Dermis blood vessel endothelial cell (primary cell): ENCODE data around the gene CHN1. TPM values are rescaled to one million over a fixed set of nuclear protein-coding genes. Genes with fewer than 3 reads are reported as not detected.

Experiments used
- DNase-seq: peaks from one replicate; pipeline ENCODE4 v3.0.0; 2010
- total RNA-seq: library from RNA; depleted of rRNA; stranded (reverse); fragments of >200 nt; gene quantifications from 2 replicates; pipeline ENCODE4 v1.2.3, GENCODE V29; 2014

Gene CHN1
- total RNA-seq, 1 donor from 2014 or later: 18.5 TPM

DNA sequence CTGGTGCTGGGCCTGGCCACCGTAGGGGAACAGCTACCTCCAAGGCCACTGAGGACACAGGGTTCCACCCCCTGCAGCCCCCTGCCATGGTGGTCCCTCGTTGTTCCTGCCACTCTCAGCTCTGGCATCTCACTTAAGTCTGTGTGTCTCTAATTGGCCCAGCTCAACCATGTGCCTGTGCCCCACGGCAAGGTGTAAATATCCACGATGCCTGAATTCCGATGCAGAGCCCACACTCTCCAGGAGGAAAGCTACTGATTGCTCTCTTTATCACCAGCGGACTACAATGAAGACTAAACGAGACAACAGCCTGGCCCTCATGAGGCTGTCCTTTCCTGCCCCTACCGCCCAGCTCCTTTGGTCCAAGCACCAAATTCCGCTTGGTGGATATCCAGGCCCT, 223.9 kb downstream of the CHN1 start:
- DNase-seq: no peak

DNA sequence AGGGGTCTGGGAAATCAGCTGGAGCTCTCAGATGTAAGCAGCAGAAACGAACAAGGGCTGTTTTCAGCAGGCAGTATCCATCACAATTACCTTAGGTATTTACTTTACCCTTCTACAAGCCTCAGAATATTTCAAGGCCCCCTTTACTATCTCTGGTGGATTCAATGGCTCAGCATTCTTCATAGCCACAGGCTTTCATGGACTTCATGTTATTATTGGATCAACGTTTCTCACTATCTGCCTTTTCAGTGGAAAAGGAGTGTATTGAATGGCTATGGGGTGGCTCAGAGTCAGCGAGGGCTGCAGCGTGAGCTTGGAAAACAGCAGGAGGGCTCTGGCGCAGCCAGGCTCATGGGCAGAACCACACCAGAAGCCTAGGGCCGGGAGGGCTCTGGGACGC, 224.3 kb downstream of the CHN1 start:
- DNase-seq: no peak

DNA sequence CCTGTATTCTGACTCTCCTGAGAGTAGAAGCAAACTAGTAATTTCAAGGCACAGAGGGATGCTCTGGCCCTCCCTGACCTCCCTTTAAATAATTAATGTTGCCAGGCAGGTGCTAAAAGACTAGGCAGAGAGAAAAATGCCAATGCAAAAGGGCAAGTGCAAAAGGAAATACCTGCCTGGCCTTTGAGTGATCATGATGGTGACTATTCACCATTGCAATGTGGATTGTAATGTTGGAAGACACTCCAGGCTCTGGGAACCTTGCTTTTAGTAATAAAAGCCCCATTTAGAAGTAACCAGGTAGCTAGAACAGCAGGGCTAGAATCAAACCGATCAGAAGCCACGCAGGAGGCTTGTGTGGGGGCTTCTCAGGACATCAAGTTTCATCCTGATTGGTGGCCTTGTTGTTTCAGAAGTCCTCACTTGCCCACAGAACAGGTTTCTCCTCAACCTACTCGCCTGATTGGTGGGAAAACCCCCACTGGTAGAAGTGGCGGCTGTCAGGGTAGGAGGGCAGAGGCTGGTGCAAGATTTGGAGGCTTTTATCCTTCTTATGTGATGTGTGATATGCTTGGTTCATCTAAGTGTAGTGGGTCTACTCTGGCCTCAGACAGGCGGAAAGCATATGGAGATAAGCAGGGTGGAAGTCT, 224.9 kb downstream of the CHN1 start:
- no peak for DNase-seq

DNA sequence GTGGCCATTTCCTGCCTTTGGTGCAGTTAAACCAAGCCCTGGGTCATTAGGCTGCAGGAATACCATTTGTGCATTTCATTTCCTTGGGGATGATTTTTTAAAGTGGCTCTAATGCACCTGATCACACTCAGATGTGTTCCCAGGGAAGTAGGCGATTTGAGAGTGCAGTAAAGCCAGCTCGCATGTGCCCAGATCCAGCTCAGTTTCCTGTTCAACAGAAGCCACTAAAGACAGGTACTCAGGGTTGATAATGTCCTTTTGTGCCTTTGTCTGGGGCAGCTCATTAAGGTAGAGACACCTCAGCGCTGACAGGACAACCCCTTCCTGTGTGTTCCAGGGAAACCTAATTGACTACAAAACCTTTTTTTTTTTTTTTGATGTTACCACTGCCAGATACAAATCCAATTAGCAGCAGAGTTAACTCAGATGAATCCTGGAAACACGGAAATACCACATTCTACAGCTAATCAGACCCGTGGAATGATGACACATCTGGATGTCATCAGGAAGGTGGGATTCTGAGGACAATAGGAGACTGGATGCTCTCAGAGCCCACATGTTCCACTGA, 225.7 kb downstream of the CHN1 start:
- DNase-seq: peak; percentile 62

DNA sequence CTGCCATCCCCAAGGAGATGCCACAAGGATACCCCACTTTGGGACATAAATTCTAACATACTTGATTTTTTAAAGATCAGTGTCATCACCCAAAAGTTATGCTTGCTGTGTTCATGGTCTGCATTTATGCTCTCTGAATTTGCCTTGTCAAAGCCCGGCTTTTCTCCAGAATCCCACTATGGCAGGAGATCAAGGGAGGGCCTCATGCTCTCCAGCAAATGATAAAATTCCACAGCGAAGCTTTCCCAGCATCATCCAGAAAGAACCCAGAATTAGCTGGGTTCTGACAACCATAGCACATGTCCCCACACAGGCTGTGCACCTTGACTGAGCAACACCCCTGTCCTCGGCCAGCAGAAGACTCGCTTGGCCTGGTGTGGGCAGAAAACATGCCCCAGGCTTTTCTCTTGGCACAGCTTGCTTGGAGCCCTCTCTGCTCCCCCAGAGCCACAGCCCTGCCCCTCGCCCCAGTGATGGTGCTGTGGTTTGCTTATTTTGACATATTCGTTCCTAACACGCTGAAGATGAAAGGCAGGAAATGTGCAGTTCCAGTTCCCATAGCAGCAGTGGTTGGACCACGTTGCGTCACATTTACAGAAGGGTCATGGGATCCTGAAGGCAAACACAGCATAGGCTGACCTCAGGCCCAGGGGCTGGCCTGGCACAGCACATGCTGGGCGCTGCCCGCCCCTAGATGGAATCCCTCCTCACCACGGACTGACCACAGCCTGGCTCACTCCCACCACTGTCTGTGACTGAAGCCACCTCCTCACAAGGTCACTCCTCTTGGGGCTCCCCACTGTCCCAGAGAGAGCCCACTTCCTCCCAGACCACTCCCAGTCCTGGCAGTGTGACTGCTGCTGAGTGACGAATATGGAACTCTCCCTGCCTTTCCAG, 226.8 kb downstream of the CHN1 start:
- DNase-seq: peak; percentile 85

DNA sequence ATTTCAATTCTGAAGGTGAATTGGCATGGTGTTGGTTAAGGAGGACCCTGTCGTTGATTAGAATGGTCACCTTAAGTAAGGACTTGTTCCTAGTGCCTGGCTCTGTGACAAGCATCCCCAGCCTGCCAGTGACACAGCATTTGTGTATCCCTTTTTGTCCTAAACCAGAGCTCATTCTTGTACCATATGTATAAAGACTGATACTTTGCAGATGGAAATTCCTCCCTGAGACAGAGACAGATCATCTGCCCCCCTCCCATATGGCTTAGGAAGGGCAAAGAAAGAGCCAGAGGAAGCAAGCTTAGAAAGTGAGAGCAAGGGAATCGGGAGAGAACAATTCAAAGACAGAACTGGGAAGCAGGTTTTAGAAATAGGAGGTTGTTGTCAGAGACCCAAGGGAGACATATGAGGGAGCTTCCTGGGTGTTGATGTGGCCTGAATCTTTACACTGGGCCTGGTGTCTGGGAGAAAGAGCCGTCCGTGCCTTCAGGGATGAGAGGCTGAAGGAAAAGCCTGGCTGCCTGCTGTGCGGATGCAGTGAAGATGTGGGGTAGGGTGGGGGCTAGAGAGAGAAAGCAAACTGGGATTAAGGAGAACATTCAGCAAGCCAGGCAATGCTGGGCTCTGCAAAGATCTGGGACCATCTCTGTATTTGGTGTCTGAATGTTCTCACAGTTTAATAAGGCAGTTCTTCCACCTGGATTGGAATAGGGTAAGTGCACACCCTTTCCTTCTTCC, 227.7 kb downstream of the CHN1 start:
- DNase-seq: no peak

DNA sequence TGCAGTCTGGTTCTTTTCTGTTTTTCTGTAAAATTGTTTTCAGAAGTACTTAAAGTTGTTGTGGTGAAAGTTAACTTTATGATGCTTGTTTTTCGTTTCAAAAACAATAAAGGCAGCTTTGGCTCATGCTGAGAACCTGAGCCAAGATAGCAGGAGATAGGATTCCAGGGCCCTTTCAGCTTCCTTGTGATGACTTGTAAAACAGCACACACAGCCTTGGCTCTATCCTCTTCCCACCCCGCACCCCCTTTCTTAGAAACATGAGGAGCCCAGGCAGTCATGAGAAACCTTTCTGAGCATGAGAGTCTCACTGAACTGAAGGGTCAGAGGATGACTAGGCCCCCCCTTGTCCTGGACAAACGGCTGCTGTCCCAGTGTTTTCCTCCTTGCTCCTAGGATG, 228.5 kb downstream of the CHN1 start:
- DNase-seq: no peak

DNA sequence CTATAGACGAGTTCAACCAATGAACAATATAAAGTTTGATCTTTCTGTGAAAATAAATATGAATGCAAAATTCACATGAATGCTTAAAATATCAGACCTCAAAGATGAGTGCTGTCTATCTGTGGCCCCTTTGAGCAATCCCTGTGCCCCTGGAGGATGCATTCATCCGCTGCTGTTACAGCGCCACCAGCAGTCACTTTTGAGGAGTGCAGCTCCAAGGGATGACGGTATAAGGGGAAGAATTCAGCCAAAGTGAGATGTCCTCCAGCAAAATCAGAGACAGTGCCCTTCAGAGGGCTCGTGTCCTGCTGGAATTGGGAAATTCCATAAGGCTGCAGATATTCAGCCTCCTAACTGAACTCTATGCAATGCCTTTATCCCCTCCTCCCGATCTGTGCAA, 229.0 kb downstream of the CHN1 start:
- DNase-seq: no peak

GRCh38 chr2:174775571-174775980, 229.6 kb downstream of the CHN1 start:
- DNase-seq: no peak

DNA sequence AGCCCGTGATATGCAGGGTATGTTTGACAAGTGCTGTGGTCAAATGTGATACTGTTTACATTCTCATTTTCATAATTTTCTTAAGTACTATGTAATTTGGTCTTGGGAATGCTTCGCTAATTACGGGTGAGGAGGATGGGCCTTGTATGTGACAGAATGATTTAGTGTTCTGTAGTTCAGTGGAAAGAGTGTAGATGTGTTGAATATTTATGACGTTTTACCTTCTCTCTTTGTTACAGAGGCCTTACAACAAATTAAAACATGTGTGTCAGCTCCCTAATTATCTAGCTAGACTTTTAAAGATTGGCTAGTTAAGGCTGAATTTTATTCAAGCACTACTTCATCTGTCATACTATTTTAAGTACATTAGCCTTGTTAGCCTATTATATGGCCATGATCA, 230.3 kb downstream of the CHN1 start:
- no peak for DNase-seq

DNA sequence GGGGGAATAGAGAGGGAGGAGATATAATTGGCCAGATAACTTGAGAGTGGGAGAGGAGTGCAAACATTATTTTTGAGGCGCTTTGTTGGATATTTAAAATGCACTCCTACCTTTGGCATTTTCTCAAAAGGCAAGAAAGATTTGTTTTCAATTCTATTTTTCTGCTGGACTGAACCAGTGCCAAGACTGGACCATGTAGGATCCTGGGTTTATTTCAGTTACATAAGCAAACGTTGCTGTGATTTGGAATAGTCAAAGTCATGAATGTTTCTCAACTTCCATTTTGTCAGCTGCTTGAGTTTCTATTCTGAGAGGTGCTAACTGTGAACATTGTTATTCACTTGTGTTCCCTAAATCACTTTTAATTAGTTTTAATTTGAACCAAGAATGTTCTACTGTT, 232.0 kb downstream of the CHN1 start:
- no peak for DNase-seq

DNA sequence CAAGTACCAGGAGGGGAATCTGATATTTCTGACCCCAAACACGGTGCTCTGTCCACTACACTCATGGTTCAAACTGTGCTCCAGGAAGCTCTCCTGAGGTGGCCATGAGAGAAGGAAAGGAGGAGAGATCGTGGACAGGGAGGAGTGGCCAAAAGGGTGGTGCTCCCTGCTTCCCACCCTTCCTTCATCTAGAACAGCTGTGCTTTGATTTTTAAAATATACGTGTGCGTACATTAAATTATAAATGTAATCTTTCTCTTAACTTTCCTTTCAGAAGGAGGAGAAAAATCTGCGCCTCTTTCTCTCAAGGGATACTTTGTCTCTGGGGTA, 232.7 kb downstream of the CHN1 start:
- DNase-seq: no peak

DNA sequence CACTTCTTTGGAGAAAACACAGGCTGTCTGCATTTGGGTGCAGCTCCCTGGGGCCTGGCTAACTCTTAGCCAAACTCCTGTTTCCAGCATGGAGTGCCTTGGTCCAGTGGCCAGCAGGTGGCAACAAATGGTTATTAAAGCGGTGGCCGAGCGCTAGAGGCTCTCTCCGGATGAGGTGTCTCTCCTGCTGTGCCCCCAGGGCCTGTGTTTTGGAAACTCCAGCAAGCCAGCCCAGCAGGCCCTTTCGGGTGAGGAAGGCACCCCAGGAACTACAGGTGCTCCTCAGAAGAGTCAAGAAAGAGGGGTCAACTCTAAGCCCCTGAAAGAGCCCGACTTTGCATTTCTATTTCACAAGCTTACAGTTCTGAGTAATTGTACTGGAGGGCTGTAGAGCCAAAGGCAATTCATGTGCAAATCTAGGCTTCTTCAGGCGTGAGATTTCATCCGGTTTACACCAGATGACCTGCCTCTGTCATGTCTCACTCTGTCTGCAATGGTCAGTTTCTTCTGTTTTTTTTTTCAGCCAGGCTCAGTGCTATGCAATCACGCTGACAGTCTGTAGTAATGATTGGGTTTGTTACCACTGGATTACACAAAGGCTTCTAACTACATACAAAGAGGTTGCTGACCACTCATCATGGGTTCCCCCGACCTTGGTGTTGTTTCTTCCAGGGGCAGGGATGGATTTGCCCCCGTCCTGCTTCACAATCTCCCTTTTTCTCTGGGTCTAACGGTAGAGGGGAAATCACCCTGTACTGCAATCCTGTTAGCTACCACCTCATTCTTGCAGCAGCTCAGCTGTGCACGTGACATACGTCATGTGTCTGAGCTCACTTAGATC, 233.3 kb downstream of the CHN1 start:
- peak; percentile 85 for DNase-seq

GRCh38 chr2:174771136-174771535, 234.0 kb downstream of the CHN1 start:
- DNase-seq: no peak

DNA sequence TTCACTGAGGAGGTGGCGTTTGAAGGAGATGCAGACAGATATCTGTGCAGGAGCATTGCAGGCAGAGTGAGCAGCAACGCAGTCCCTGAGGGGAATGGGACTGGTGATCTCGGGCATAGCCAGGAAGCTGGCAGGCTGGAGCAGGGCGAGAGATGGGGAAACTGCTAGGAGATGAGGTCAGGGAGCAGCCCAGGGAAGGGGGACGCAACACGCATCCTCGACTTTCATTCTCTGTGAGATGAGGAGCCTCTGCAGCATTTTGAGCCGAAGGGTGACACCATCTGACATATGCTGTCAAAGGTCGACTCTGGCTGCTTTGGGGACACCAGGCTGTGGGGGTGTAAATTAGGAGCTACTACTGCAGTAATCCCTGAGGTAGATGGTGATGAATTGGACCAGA, 236.6 kb downstream of the CHN1 start:
- DNase-seq: no peak

- DNase-seq: no peak
Observed at GRCh38 chr2:174766271-174766670, 238.9 kb downstream of the CHN1 start.

DNA sequence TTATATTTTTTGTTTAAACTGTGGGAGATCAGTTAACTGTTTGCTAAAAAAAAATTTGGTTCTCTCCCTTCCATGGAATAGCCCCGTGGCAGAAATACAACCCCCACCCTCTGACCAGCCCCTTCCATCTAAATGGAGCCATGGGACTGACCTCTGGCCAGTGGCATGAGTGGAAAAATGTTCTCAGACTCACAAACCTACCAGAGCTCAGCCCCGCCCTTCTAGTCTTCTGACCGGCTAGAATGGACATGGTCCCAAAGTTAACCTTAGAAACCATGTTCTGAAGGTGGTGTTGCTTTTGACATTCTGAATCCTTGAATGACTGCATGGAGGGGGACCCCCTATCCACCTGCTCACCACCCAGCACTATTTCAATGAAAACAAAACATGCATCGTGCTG, 239.6 kb downstream of the CHN1 start:
- DNase-seq: no peak

- peak; percentile 65 for DNase-seq
Observed at GRCh38 chr2:174764280-174765255, 240.6 kb downstream of the CHN1 start, which contains the start of gene CHRNA1. TSS of gene CHRNA1 (minus strand) at chr2:174764472. CDS start at chr2:174764394, 78 bp downstream.

DNA sequence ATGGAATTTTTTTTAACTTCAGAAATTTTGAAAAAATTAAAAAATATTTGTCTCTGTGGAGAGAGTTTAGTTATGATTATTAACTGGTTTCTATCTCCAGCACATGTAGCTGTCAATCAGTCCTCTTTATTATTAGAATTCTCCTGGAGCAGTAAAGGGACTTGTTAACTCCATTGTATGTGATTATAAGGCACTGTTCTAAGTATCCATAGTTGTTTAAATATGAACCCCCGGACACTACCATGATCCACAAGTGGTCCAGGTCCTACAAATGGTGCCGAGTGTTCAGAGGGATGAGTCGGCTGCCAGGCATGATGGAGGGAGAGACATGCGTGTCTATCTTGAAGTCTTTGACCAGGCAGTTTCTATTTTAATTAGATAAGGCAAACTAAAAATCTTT, 241.4 kb downstream of the CHN1 start:
- peak; percentile 29 for DNase-seq

DNA sequence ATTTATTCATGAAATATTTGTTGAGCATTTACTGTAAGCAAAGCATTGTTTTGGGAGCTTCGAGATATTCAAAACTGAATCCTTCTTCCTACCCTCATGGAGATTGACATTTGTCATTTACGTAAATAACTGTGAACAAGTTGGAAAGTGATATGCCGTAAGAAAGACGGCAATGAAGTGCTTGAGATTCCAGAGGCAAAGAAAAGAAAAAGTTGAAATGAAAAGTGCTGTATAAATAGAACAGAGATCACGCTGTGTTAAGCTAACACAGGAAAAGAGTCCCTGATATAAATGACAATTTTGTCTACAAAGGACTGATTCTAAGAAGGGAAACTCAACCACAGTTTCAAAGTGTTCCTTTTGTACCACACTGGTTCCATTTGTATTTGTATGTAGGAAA, 242.7 kb downstream of the CHN1 start:
- DNase-seq: no peak

DNA sequence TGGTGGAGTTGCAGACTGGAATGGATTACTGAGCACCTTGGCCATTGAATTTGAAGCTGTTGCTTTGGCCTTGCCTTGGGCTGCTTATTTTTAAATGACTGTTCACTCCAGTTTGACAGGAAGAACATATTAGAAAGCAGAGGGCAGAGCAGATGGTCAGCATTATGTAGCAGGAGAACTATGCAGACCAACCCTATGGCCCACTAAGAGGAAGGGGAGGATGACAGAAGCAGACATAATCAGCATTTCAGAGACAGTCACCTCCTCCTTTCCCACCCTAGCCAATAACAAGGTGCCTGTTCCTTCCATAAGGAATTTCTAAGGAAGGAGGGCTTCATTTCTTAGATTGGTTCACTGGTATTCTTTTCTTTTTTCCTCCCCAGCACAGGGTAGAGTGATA, 243.3 kb downstream of the CHN1 start:
- peak; percentile 69 for DNase-seq
